H9 (cell line): Measurements from ENCODE around the gene SPR. TPM values are rescaled to one million over a fixed set of nuclear protein-coding genes. Genes with fewer than 3 reads are reported as not detected.

Experiments
- DNase-seq: peaks from one replicate; pipeline ENCODE4 v3.0.0-alpha.2; 2017
- H2AFZ ChIP-seq: one replicate; pipeline ENCODE4 v1.6.1; 2013; ENCODE audit warnings: mild to moderate bottlenecking, low read length, control low read depth, moderate library complexity
- H2AK5ac ChIP-seq: 2 replicates; pipeline ENCODE4 v1.6.1; 2013; ENCODE audit warnings: low read length, control low read depth, mixed read lengths; ENCODE audit not compliant: insufficient read length
- H2BK120ac ChIP-seq: one replicate; pipeline ENCODE4 v1.6.1; 2013; ENCODE audit warnings: low read depth, mild to moderate bottlenecking, low read length, control low read depth, inconsistent platforms; ENCODE audit not compliant: poor library complexity, severe bottlenecking
- H2BK12ac ChIP-seq: 2 replicates; pipeline ENCODE4 v1.6.1; 2013; ENCODE audit warnings: low read length, control low read depth, mixed read lengths, low read depth; ENCODE audit not compliant: insufficient read length
- H2BK15ac ChIP-seq: 2 replicates; pipeline ENCODE4 v1.6.1; 2013; ENCODE audit warnings: low read depth, low read length, control low read depth
- H2BK20ac ChIP-seq: one replicate; pipeline ENCODE4 v1.6.1; 2013; ENCODE audit warnings: low read depth, mild to moderate bottlenecking, low read length, control low read depth, inconsistent platforms; ENCODE audit not compliant: poor library complexity, severe bottlenecking
- H2BK5ac ChIP-seq: 2 replicates; pipeline ENCODE4 v1.6.1; 2013; ENCODE audit warnings: low read length, control low read depth, mixed read lengths; ENCODE audit not compliant: insufficient read length
- H3K14ac ChIP-seq: 2 replicates; pipeline ENCODE4 v1.6.1; 2013; ENCODE audit warnings: low read length, control low read depth; ENCODE audit not compliant: insufficient read depth
- H3K18ac ChIP-seq: 2 replicates; pipeline ENCODE4 v1.6.1; 2013; ENCODE audit warnings: low read depth, mild to moderate bottlenecking, mixed read lengths, low read length, control low read depth; ENCODE audit not compliant: insufficient read length
- H3K23ac ChIP-seq: 2 replicates; pipeline ENCODE4 v1.6.1; 2013; ENCODE audit warnings: low read length, control low read depth, mixed read lengths, low read depth; ENCODE audit not compliant: insufficient read length
- H3K23me2 ChIP-seq: 2 replicates; pipeline ENCODE4 v1.6.1; 2013; ENCODE audit warnings: low read depth, mild to moderate bottlenecking, mixed read lengths, low read length, control low read depth; ENCODE audit not compliant: insufficient read length, poor library complexity, severe bottlenecking
- H3K27ac ChIP-seq: 2 replicates; pipeline ENCODE4 v1.5.1; 2013; ENCODE audit warnings: low read length, control low read depth, mixed read lengths, low read depth; ENCODE audit not compliant: insufficient read length
- H3K27me3 ChIP-seq: 2 replicates; pipeline ENCODE4 v1.6.1; 2013; ENCODE audit warnings: low read length, control low read depth, inconsistent platforms; ENCODE audit not compliant: insufficient read depth
- H3K4ac ChIP-seq: 2 replicates; pipeline ENCODE4 v1.6.1; 2013; ENCODE audit warnings: low read depth, mild to moderate bottlenecking, control low read depth, inconsistent platforms, low read length, moderate library complexity
- H3K4me1 ChIP-seq: 2 replicates; pipeline ENCODE4 v1.6.1; 2013; ENCODE audit warnings: low read length, control low read depth, inconsistent platforms; ENCODE audit not compliant: insufficient read depth
- H3K4me2 ChIP-seq: 2 replicates; pipeline ENCODE4 v1.6.1; 2013; ENCODE audit warnings: low read length, control low read depth, mixed read lengths; ENCODE audit not compliant: insufficient read length, insufficient read depth
- H3K56ac ChIP-seq: 2 replicates; pipeline ENCODE4 v1.6.1; 2013; ENCODE audit warnings: low read depth, mild to moderate bottlenecking, mixed read lengths, low read length, control low read depth; ENCODE audit not compliant: insufficient read length
- H3K79me1 ChIP-seq: 2 replicates; pipeline ENCODE4 v1.6.1; 2013; ENCODE audit warnings: low read depth, mild to moderate bottlenecking, moderate library complexity, low read length, control low read depth, inconsistent platforms; ENCODE audit not compliant: insufficient read depth, poor library complexity, severe bottlenecking
- H3K79me2 ChIP-seq: 2 replicates; pipeline ENCODE4 v1.6.1; 2013; ENCODE audit warnings: low read length, control low read depth, inconsistent platforms; ENCODE audit not compliant: insufficient read depth
- H3K9ac ChIP-seq: 2 replicates; pipeline ENCODE4 v1.6.1; 2013; ENCODE audit warnings: low read length, control low read depth, mixed read lengths; ENCODE audit not compliant: insufficient read length; ENCODE audit errors: extremely low read depth
- H3K9me3 ChIP-seq: one replicate; pipeline ENCODE4 v1.6.1; 2013; ENCODE audit warnings: low read depth, low read length, inconsistent platforms; ENCODE audit not compliant: control insufficient read depth
- H3T11ph ChIP-seq: one replicate; pipeline ENCODE4 v1.6.1; 2013; ENCODE audit warnings: mild to moderate bottlenecking, low read length, control low read depth, inconsistent platforms
- H4K20me1 ChIP-seq: one replicate; pipeline ENCODE4 v1.6.1; 2013; ENCODE audit not compliant: control insufficient read depth, insufficient read length, insufficient read depth
- H4K5ac ChIP-seq: 2 replicates; pipeline ENCODE4 v1.6.1; 2013; ENCODE audit warnings: low read depth, mild to moderate bottlenecking, mixed read lengths, low read length, control low read depth; ENCODE audit not compliant: insufficient read length
- H4K8ac ChIP-seq: replicated peaks from 2 replicates; pipeline ENCODE4 v1.6.1; 2013; ENCODE audit warnings: low read length, control low read depth, mixed read lengths, low read depth; ENCODE audit not compliant: insufficient read length
- H4K91ac ChIP-seq: 2 replicates; pipeline ENCODE4 v1.6.1; 2013; ENCODE audit warnings: low read depth, mild to moderate bottlenecking, moderate library complexity, mixed read lengths, low read length, control low read depth; ENCODE audit not compliant: insufficient read length
- H3K27ac Mint-ChIP-seq, 3 experiments: 2 replicates in 2 of 3; 3 replicates in 1 of 3; pipeline ENCODE4 v1.8.0; 2020 to 2021; ENCODE audit warnings: mixed read lengths in 3 of 3, mild to moderate bottlenecking in 1 of 3, moderate library complexity in 1 of 3
- H3K27me3 Mint-ChIP-seq: 2 replicates; pipeline ENCODE4 v1.8.0; 2021; ENCODE audit warnings: low read depth, mild to moderate bottlenecking, moderate library complexity, mixed read lengths
- H3K36me3 Mint-ChIP-seq, 3 experiments: 2 replicates in 2 of 3; 3 replicates in 1 of 3; pipeline ENCODE4 v1.8.0; 2020 to 2021; ENCODE audit warnings: low read depth in 3 of 3, mixed read lengths in 3 of 3; ENCODE audit not compliant: insufficient read depth in 1 of 3
- H3K4me1 Mint-ChIP-seq, 2 experiments: 2 replicates each; pipeline ENCODE4 v1.8.0; 2020; ENCODE audit warnings: mixed read lengths in 2 of 2
- H3K4me3 Mint-ChIP-seq, 2 experiments: 2 replicates in 1 of 2; 3 replicates in 1 of 2; pipeline ENCODE4 v1.8.0; 2020 to 2021; ENCODE audit warnings: mild to moderate bottlenecking in 2 of 2, mixed read lengths in 2 of 2, moderate library complexity in 1 of 2
- H3K9me3 Mint-ChIP-seq, 2 experiments: 2 replicates in 1 of 2; 3 replicates in 1 of 2; pipeline ENCODE4 v1.8.0; 2020; ENCODE audit warnings: mild to moderate bottlenecking in 2 of 2, mixed read lengths in 2 of 2, moderate library complexity in 1 of 2
- WGBS: extraction: QIAGEN DNeasy Blood & Tissue Kit; methylation state at CpG from one replicate; pipeline ENCODE4 v1.1.7; 2013; ENCODE audit warnings: missing lambda C conversion rate, low lambda C conversion rate, mixed read lengths; ENCODE audit not compliant: insufficient read length; ENCODE audit errors: extremely low coverage; 5-methylcytosine and 5-hydroxymethylcytosine counted together
- total RNA-seq: library from RNA; stranded (reverse); gene quantifications from 2 replicates; pipeline ENCODE4 v1.2.1, GENCODE V29; 2021
- TF ChIP-seq, protein P1 (sequence below): fragments of 200-600 bp; sonication (generic); conservative IDR thresholded peaks from 3 replicates; pipeline ENCODE4 v1.8.0; 2021; ENCODE audit warnings: antibody characterized with exemption, mild to moderate bottlenecking

Gene SPR
- total RNA-seq, 1 experiment from 2014 or later = 7.3 TPM

DNA sequence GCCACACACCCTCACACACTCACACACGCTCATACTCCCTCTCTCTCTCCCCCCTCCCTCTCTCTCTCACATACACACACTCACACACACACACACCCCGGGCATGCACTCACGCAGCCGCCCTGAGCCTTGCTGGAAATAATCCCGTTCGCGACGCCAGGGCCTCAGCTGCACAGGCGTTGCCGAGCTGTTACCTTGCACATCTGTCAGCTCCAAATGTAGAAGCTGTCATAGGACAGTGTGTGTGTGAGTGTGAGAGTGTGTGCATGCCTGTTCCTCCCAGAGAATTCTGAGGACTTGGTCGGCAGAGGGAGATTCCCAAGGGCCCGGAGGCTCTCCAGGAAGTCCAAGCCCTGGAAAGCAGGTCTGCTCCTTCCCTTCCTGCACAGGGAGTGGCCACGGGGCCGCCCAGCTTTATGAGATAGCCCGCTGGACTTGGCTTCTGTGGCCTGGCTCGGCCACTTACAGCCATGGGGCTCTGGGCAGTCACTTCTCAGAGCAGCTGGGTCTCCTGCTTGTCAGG is 8.6 kb downstream of the SPR start:
- H2BK15ac ChIP-seq = no peak overlapping the region
- H3K4ac ChIP-seq = no peak overlapping the region
- Mint-ChIP-seq H3K36me3 (no peaks in the 10 kb centered on the region; a peak in 1 of 7 replicates), H3K27ac (no peak overlapping the region; a peak in 1 of 7 replicates), H3K4me3 (no peak overlapping the region), H3K27me3 (peaks cover 85% of the 10 kb centered on the region), H3K9me3 (no peaks in the 10 kb centered on the region), H3K4me1 (peaks cover 23 to 25% of the 10 kb centered on the region in 2 experiments)
- H3K79me2 ChIP-seq = no peaks in the 10 kb centered on the region
- TF ChIP-seq, protein P1, sequence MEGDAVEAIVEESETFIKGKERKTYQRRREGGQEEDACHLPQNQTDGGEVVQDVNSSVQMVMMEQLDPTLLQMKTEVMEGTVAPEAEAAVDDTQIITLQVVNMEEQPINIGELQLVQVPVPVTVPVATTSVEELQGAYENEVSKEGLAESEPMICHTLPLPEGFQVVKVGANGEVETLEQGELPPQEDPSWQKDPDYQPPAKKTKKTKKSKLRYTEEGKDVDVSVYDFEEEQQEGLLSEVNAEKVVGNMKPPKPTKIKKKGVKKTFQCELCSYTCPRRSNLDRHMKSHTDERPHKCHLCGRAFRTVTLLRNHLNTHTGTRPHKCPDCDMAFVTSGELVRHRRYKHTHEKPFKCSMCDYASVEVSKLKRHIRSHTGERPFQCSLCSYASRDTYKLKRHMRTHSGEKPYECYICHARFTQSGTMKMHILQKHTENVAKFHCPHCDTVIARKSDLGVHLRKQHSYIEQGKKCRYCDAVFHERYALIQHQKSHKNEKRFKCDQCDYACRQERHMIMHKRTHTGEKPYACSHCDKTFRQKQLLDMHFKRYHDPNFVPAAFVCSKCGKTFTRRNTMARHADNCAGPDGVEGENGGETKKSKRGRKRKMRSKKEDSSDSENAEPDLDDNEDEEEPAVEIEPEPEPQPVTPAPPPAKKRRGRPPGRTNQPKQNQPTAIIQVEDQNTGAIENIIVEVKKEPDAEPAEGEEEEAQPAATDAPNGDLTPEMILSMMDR = no peak
- peaks cover 8% of the 10 kb centered on the region; the same call in 1 of the 2 replicates for H3K4me1 ChIP-seq
- no peak overlapping the region for H4K91ac ChIP-seq
- H3K14ac ChIP-seq = no peak overlapping the region
- H4K5ac ChIP-seq = no peak overlapping the region
- H4K8ac ChIP-seq = no peak overlapping the region
- no peak overlapping the region for H2BK20ac ChIP-seq
- no peak overlapping the region for H3T11ph ChIP-seq
- no peak overlapping the region for H2BK120ac ChIP-seq
- H3K9me3 ChIP-seq = no peaks in the 10 kb centered on the region
- no peak overlapping the region for H3K9ac ChIP-seq
- no peaks in the 10 kb centered on the region; the same call in 1 of the 2 replicates for H3K27me3 ChIP-seq
- H3K4me2 ChIP-seq = no peak overlapping the region
- H3K27ac ChIP-seq = no peak overlapping the region
- H2AK5ac ChIP-seq = no peak overlapping the region
- H2AFZ ChIP-seq = no peak overlapping the region
- no peaks in the 10 kb centered on the region for H4K20me1 ChIP-seq
- no peaks in the 10 kb centered on the region for H3K79me1 ChIP-seq
- H3K18ac ChIP-seq = no peak overlapping the region
- no peak overlapping the region for H2BK5ac ChIP-seq
- H3K23me2 ChIP-seq = no peaks in the 10 kb centered on the region
- H3K23ac ChIP-seq = no peak overlapping the region
- no peak overlapping the region for H3K56ac ChIP-seq
- no peak overlapping the region for H2BK12ac ChIP-seq
- WGBS = no CpG with 5 or more reads among the region's 16 CpGs
- no peak for DNase-seq
